SK-N-SH (cell line): ENCODE measurements around the gene NANOS1.

Experiments used
- CTCF ChIP-seq: fragments of 200-600 bp; sonication (generic); IDR thresholded peaks from 2 replicates; pipeline ENCODE4 v1.6.1; 2017; ENCODE audit warnings: antibody characterized with exemption, mild to moderate bottlenecking, moderate library complexity
- POLR2AphosphoS5 ChIP-seq: IDR thresholded peaks from 2 replicates; pipeline ENCODE4 v1.6.1; 2012; ENCODE audit warnings: low read depth, low read length
- RFX5 ChIP-seq: IDR thresholded peaks from 2 replicates; pipeline ENCODE4 v1.6.1; 2012; ENCODE audit warnings: mild to moderate bottlenecking, improper control_type of control experiment, low read length
- TEAD4 ChIP-seq: IDR thresholded peaks from 2 replicates; pipeline ENCODE4 v1.4.0; 2012; ENCODE audit warnings: mild to moderate bottlenecking, borderline replicate concordance; ENCODE audit not compliant: insufficient read depth

GRCh38 chr10:119020627-119020946 is 8.9 kb upstream of the NANOS1 start:
- TF ChIP-seq TEAD4, result no peak
- TF ChIP-seq RFX5, result no peak
- TF ChIP-seq CTCF, result no peak
- no peak for TF ChIP-seq POLR2AphosphoS5
